GM12865 (cell line): ENCODE results near the gene SLC43A1.

Experiments
- DNase-seq: peaks from one replicate; pipeline ENCODE4 v3.0.0; 2010; ENCODE audit warnings: low read depth
- H3K4me3 ChIP-seq: 2 replicates; pipeline ENCODE4 v1.5.1; 2011; ENCODE audit warnings: mild to moderate bottlenecking, low read depth, low read length, control low read depth
- TF ChIP-seq, protein P1 (sequence below): IDR thresholded peaks from 2 replicates; pipeline ENCODE4 v1.5.1; 2011; ENCODE audit warnings: low read length, control low read depth, low read depth, inconsistent platforms; ENCODE audit not compliant: insufficient read depth; ENCODE audit errors: missing control alignments

SLC43A1 gene

DNA sequence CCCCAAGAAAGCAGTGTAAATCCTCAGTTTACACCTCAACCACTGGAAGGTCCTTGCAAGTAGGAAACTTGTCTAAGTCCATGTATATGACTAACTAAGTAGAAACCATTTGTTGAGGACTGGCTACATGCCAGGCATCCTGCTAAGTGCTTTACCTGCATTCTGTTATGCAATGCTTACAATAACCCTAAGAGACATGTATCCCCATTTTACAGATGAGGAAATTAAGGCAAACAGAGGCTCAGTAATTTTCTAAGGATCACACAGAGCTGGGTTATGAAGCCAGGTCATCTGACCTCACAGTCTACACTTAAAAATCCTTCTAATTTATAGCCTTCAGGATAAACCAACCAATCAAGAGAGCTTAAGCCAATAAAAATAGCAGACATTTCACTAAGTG lies 13.5 kb upstream of the SLC43A1 start:
- TF ChIP-seq, protein P1, sequence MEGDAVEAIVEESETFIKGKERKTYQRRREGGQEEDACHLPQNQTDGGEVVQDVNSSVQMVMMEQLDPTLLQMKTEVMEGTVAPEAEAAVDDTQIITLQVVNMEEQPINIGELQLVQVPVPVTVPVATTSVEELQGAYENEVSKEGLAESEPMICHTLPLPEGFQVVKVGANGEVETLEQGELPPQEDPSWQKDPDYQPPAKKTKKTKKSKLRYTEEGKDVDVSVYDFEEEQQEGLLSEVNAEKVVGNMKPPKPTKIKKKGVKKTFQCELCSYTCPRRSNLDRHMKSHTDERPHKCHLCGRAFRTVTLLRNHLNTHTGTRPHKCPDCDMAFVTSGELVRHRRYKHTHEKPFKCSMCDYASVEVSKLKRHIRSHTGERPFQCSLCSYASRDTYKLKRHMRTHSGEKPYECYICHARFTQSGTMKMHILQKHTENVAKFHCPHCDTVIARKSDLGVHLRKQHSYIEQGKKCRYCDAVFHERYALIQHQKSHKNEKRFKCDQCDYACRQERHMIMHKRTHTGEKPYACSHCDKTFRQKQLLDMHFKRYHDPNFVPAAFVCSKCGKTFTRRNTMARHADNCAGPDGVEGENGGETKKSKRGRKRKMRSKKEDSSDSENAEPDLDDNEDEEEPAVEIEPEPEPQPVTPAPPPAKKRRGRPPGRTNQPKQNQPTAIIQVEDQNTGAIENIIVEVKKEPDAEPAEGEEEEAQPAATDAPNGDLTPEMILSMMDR, result no peak
- no peak for DNase-seq
- H3K4me3 ChIP-seq, result no peak overlapping the region

- TF ChIP-seq, protein P1, result peak; percentile 89
- DNase-seq, result peak; percentile 75
- no peak overlapping the region for H3K4me3 ChIP-seq
Observed at GRCh38 chr11:57527056-57527631, 11.6 kb upstream of the SLC43A1 start.

DNA sequence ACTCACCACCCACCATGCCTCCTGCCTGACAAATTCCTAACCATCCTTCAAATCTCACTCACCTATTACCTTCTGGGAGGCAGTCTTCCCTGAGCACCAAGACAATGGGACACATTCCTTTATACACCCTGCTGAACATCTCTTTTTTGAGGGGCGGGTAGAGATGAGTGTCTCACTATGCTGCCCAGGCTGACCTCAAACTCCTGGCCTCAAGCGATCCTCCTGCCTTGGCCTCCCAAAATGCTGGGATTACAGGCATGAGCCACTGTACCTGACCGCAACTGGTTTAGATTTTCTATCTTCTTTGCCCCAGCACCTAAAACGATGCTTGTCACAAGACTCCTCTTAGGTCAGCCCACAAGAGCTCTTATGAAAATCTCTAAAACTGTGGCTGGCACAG lies 7.9 kb upstream of the SLC43A1 start:
- TF ChIP-seq, protein P1, result no peak
- DNase-seq, result no peak
- H3K4me3 ChIP-seq, result no peak overlapping the region

DNA sequence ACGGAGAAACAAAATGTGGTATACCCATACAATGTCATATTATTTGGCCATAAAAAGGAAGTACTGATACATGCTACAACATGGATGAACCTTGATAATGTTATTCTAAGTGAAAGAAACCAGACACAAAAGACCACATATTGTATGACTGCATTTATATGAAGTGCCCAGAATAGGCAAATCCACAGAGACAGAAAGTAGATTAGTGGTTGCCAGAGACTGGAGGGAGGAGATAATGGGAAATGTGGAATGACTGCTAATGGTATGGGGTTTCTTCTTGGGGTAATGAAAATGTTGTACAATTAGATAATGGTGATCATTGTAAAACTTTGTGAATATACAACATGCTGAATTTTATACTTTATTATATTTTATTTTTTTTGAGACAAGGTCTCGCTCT lies 5.6 kb upstream of the SLC43A1 start:
- TF ChIP-seq, protein P1, result no peak
- H3K4me3 ChIP-seq, result no peak overlapping the region

DNA sequence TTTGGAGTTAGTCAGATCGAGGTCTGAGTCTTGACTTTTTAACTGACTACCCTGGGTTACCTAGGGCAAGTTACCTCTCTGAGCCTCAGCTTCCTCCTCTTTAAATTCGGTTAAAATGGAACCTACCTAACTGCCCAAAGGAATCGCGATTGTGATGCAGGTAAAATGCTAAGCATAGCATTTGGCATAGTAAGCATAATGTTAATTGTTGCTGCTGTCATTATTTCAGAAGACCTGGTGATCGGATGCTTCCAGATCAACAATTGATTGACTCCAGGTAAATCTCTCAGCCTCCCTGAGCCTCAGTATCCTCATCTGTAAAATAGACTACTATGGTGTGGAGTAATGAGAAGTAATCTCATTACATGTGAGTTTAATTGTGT lies 550 bp upstream of the SLC43A1 start:
- TF ChIP-seq, protein P1, result no peak
- peak overlapping the region; percentile 69 for H3K4me3 ChIP-seq
- no peak for DNase-seq

More for the DNA sequence above, 5.6 kb upstream of the SLC43A1 start:
- DNase-seq, result no peak

GRCh38 chr11:57514538-57515331 lies 767 bp downstream of the SLC43A1 start:
- peak overlapping the region; percentile 69 for H3K4me3 ChIP-seq
- peak; percentile 56 for DNase-seq
- TF ChIP-seq, protein P1, result no peak

- peak; percentile 53 for DNase-seq
- H3K4me3 ChIP-seq, result peak overlapping the region; percentile 69
- TF ChIP-seq, protein P1, result no peak
Observed at GRCh38 chr11:57513911-57514537, 1.5 kb downstream of the SLC43A1 start.
